Lower lobe of right lung (tissue), 2 donors: Measurements from ENCODE around the gene ARMH3. TPM values are rescaled to one million over a fixed set of nuclear protein-coding genes. Genes with fewer than 3 reads are reported as not detected.

Source experiments
- ATAC-seq, 2 donors: fragments of 200-7000 bp; cut with Tn5 transposase; one replicate each; pipeline ENCODE4 v1.9.1; 2020 to 2022; ENCODE audit warnings: mild to moderate bottlenecking in 2 of 2, moderate library complexity in 2 of 2
- DNase-seq: peaks from one replicate; pipeline ENCODE4 v3.0.0-alpha.2; 2020
- H3K27ac ChIP-seq: fragments of 200-600 bp; one replicate; pipeline ENCODE4 v1.8.0; 2022
- H3K27me3 ChIP-seq: fragments of 200-600 bp; one replicate; pipeline ENCODE4 v1.8.0; 2022; ENCODE audit warnings: low read depth
- H3K36me3 ChIP-seq: fragments of 200-600 bp; one replicate; pipeline ENCODE4 v1.8.0; 2022; ENCODE audit warnings: mild to moderate bottlenecking
- H3K4me1 ChIP-seq: fragments of 200-600 bp; one replicate; pipeline ENCODE4 v1.8.0; 2022
- H3K4me3 ChIP-seq: fragments of 200-600 bp; one replicate; pipeline ENCODE4 v1.8.0; 2022; ENCODE audit warnings: mild to moderate bottlenecking
- H3K9me3 ChIP-seq: fragments of 200-600 bp; one replicate; pipeline ENCODE4 v1.8.0; 2022
- CTCF ChIP-seq: fragments of 200-600 bp; IDR thresholded peaks from one replicate; pipeline ENCODE4 v1.8.0; 2022; ENCODE audit warnings: antibody characterized with exemption, mild to moderate bottlenecking
- intact Hi-C: fragments of 100-400 bp; cut with DNase I; formaldehyde crosslinking; loops from one replicate; pipeline ENCODE4 v1.11.0; 2022
- total RNA-seq: library from RNA; stranded (reverse); fragmentation: NEBNext Ultra II Directional; extraction: Animal tissue kit (Norgen Biotek cat#: 25700); gene quantifications from one replicate; pipeline ENCODE4 v1.2.1, GENCODE V29; 2021
- donor health status: DM: no; HTN: yes; CAD: no; lungs with severe emphysema.

The ARMH3 gene
- total RNA-seq, 1 donor from 2014 or later: 38.6 TPM

GRCh38 chr10:101817337-101818118, 238.4 kb downstream of the ARMH3 start:
- peaks cover 7% of the 10 kb centered on the region for H3K36me3 ChIP-seq
- TF ChIP-seq CTCF: no peak
- peak; percentile 78 to 79 for ATAC-seq
- DNase-seq: peak; percentile 94
- intact Hi-C loops: no loop called here
- no peaks in the 10 kb centered on the region for H3K9me3 ChIP-seq
- H3K4me3 ChIP-seq: peak overlapping the region; percentile 100
- no peaks in the 10 kb centered on the region for H3K27me3 ChIP-seq
- H3K27ac ChIP-seq: peak overlapping the region; percentile 95
- H3K4me1 ChIP-seq: peaks cover 40% of the 10 kb centered on the region

DNA sequence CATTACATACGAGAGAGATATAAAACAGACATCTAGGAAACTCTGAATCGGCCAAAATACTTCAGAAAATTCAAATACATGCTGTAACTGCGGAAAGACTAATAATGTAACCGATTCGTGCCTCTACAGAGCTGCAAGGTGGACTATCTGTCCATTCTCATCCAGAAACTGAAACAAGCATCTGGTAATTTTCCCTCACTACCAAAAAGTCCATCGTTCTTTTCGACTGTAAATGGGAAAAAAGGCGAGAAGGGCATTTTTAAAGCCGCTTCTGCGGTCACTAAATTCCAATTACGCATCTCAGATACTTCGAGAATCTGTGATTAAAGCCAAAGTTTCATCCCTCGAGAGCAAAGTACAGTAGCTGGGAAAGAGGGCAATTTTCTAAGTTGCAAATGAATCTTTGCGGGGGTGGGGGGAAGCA, 239.0 kb downstream of the ARMH3 start:
- H3K36me3 ChIP-seq: peaks cover 13% of the 10 kb centered on the region
- DNase-seq (no peak), ATAC-seq (no peak)
- H3K9me3 ChIP-seq: no peaks in the 10 kb centered on the region
- no peaks in the 10 kb centered on the region for H3K27me3 ChIP-seq
- H3K4me3 ChIP-seq: peak overlapping the region; percentile 100
- peaks cover 44% of the 10 kb centered on the region for H3K4me1 ChIP-seq
- H3K27ac ChIP-seq: peak overlapping the region; percentile 95
- intact Hi-C loops: no loop called here
- TF ChIP-seq CTCF: no peak

GRCh38 chr10:101816376-101816775, 239.6 kb downstream of the ARMH3 start:
- peak overlapping the region; percentile 95 for H3K27ac ChIP-seq
- H3K36me3 ChIP-seq: peaks cover 18% of the 10 kb centered on the region
- H3K9me3 ChIP-seq: no peaks in the 10 kb centered on the region
- no peaks in the 10 kb centered on the region for H3K27me3 ChIP-seq
- no peak for TF ChIP-seq CTCF
- H3K4me1 ChIP-seq: peaks cover 44% of the 10 kb centered on the region
- DNase-seq (no peak), ATAC-seq (no peak)
- intact Hi-C loops: no loop called here
- H3K4me3 ChIP-seq: peak overlapping the region; percentile 100

- no peaks in the 10 kb centered on the region for H3K9me3 ChIP-seq
- peaks cover 43% of the 10 kb centered on the region for H3K4me1 ChIP-seq
- DNase-seq: no peak
- peak overlapping the region; percentile 100 for H3K4me3 ChIP-seq
- H3K36me3 ChIP-seq: peaks cover 36% of the 10 kb centered on the region
- no peaks in the 10 kb centered on the region for H3K27me3 ChIP-seq
- no peak for TF ChIP-seq CTCF
- no peak overlapping the region for H3K27ac ChIP-seq
- intact Hi-C loops: no loop called here
- no peak for ATAC-seq
Measured at GRCh38 chr10:101814466-101815071, 241.4 kb downstream of the ARMH3 start.

DNA sequence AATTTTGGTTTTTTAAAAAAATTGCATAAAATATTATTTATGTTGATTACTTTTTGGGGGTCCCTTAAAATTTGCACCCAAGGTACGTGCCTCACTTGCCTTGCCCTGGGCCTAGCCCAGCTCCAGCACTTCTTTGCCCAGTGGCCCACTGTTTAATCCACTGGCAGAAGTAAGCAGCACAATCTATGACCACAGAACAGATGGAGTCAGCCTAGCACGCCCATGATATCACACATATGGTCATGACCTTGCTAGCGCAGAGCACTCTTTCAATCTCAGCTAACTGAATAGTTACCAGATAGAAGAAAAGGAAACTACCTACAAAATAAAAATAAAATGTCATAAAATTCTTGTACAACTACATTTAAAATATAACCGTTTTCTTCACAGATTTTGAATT, 243.4 kb downstream of the ARMH3 start:
- Histone ChIP-seq H3K9me3 (no peaks in the 10 kb centered on the region), H3K27ac (no peak overlapping the region), H3K4me3 (no peak overlapping the region), H3K4me1 (peaks cover 33% of the 10 kb centered on the region), H3K36me3 (peaks cover 56% of the 10 kb centered on the region), H3K27me3 (no peaks in the 10 kb centered on the region)
- TF ChIP-seq CTCF: no peak
- ATAC-seq (no peak), DNase-seq (no peak)
- intact Hi-C loops: no loop called here
